Osteocyte (in vitro differentiated cells): ENCODE data around the gene FLT1. TPM values are rescaled to one million over a fixed set of nuclear protein-coding genes. Genes with fewer than 3 reads are reported as not detected.

Source experiments
- DNase-seq: peaks from one replicate; pipeline ENCODE4 v3.0.0; 2021; ENCODE audit warnings: mixed read lengths; ENCODE audit not compliant: unreplicated experiment; ENCODE audit errors: extremely low spot score
- H3K27ac Mint-ChIP-seq: one replicate; pipeline ENCODE4 v1.8.0; 2021; ENCODE audit warnings: mild to moderate bottlenecking, mixed read lengths; ENCODE audit not compliant: unreplicated experiment
- H3K27me3 Mint-ChIP-seq: one replicate; pipeline ENCODE4 v1.8.0; 2021; ENCODE audit warnings: mixed read lengths; ENCODE audit not compliant: unreplicated experiment
- H3K36me3 Mint-ChIP-seq: one replicate; pipeline ENCODE4 v1.8.0; 2021; ENCODE audit warnings: mixed read lengths; ENCODE audit not compliant: unreplicated experiment
- H3K4me1 Mint-ChIP-seq: one replicate; pipeline ENCODE4 v1.8.0; 2021; ENCODE audit warnings: mixed read lengths; ENCODE audit not compliant: unreplicated experiment
- H3K4me3 Mint-ChIP-seq: one replicate; pipeline ENCODE4 v1.8.0; 2021; ENCODE audit warnings: mild to moderate bottlenecking, moderate library complexity, mixed read lengths; ENCODE audit not compliant: unreplicated experiment
- H3K9me3 Mint-ChIP-seq: one replicate; pipeline ENCODE4 v1.8.0; 2021; ENCODE audit warnings: mixed read lengths; ENCODE audit not compliant: unreplicated experiment
- CTCF ChIP-seq: fragments of 200-600 bp; sonication (generic); IDR thresholded peaks from 2 replicates; pipeline ENCODE4 v1.5.0; 2021; ENCODE audit warnings: antibody characterized with exemption, mild to moderate bottlenecking, moderate library complexity
- total RNA-seq: library from RNA; stranded (reverse); gene quantifications from 2 replicates; pipeline ENCODE4 v1.2.1, GENCODE V29; 2021

FLT1 gene
- total RNA-seq, 1 donor from 2014 or later = 3.4 TPM

- H3K4me1 Mint-ChIP-seq = peaks cover 22% of the 10 kb centered on the region
- TF ChIP-seq CTCF = no peak
- no peaks in the 10 kb centered on the region for H3K36me3 Mint-ChIP-seq
- no peak overlapping the region for H3K27ac Mint-ChIP-seq
- H3K9me3 Mint-ChIP-seq = peaks cover 8% of the 10 kb centered on the region
- no peak for DNase-seq
- no peaks in the 10 kb centered on the region for H3K27me3 Mint-ChIP-seq
- no peak overlapping the region for H3K4me3 Mint-ChIP-seq
Measured at GRCh38 chr13:28539625-28540286, 44.8 kb upstream of the FLT1 start.

GRCh38 chr13:28538932-28539331 lies 44.0 kb upstream of the FLT1 start:
- Mint-ChIP-seq H3K36me3 (no peaks in the 10 kb centered on the region), H3K27me3 (no peaks in the 10 kb centered on the region), H3K4me3 (no peak overlapping the region), H3K9me3 (peaks cover 3% of the 10 kb centered on the region), H3K27ac (no peak overlapping the region), H3K4me1 (peaks cover 22% of the 10 kb centered on the region)
- no peak for DNase-seq
- no peak for TF ChIP-seq CTCF

- no peak for TF ChIP-seq CTCF
- no peak for DNase-seq
- Mint-ChIP-seq H3K27me3 (no peaks in the 10 kb centered on the region), H3K4me1 (peaks cover 29% of the 10 kb centered on the region), H3K36me3 (no peaks in the 10 kb centered on the region), H3K27ac (no peak overlapping the region), H3K9me3 (no peaks in the 10 kb centered on the region), H3K4me3 (no peak overlapping the region)
Measured at GRCh38 chr13:28537171-28537570, 42.2 kb upstream of the FLT1 start.

- H3K9me3 Mint-ChIP-seq = no peaks in the 10 kb centered on the region
- no peaks in the 10 kb centered on the region for H3K27me3 Mint-ChIP-seq
- H3K4me1 Mint-ChIP-seq = peaks cover 29% of the 10 kb centered on the region
- peak overlapping the region; percentile 16 for H3K27ac Mint-ChIP-seq
- no peaks in the 10 kb centered on the region for H3K36me3 Mint-ChIP-seq
- H3K4me3 Mint-ChIP-seq = no peak overlapping the region
- no peak for TF ChIP-seq CTCF
- no peak for DNase-seq
Measured at GRCh38 chr13:28536371-28536770, 41.4 kb upstream of the FLT1 start.

- Mint-ChIP-seq H3K4me1 (peaks cover 24% of the 10 kb centered on the region), H3K9me3 (no peaks in the 10 kb centered on the region), H3K4me3 (no peak overlapping the region), H3K27me3 (no peaks in the 10 kb centered on the region), H3K36me3 (no peaks in the 10 kb centered on the region), H3K27ac (no peak overlapping the region)
- DNase-seq = no peak
- no peak for TF ChIP-seq CTCF
Measured at GRCh38 chr13:28535734-28536133, 40.8 kb upstream of the FLT1 start.
